Right lobe of liver (tissue), 4 donors: ENCODE measurements around the gene ITM2B.

Experiments used
- POLR2A ChIP-seq: fragments of 450-650 bp; IDR thresholded peaks from one replicate; pipeline ENCODE4 v1.6.1; 2017; ENCODE audit warnings: antibody characterized with exemption, mild to moderate bottlenecking
- TF ChIP-seq, protein P1 (sequence below), 4 donors: fragments of 200-600 bp in 3 of 4; fragments of 450-650 bp in 1 of 4; IDR thresholded peaks; one replicate each; pipeline versions ENCODE4 v1.5.1 to v1.8.0; 2016 to 2022; ENCODE audit warnings: antibody characterized with exemption in 4 of 4, mild to moderate bottlenecking in 2 of 4
- donor health status: DM: no; HTN: no; CAD: no.
- donor health status: DM: no; HTN: no; CAD: no.
- donor health status: DM: no; HTN: yes; CAD: no.

DNA sequence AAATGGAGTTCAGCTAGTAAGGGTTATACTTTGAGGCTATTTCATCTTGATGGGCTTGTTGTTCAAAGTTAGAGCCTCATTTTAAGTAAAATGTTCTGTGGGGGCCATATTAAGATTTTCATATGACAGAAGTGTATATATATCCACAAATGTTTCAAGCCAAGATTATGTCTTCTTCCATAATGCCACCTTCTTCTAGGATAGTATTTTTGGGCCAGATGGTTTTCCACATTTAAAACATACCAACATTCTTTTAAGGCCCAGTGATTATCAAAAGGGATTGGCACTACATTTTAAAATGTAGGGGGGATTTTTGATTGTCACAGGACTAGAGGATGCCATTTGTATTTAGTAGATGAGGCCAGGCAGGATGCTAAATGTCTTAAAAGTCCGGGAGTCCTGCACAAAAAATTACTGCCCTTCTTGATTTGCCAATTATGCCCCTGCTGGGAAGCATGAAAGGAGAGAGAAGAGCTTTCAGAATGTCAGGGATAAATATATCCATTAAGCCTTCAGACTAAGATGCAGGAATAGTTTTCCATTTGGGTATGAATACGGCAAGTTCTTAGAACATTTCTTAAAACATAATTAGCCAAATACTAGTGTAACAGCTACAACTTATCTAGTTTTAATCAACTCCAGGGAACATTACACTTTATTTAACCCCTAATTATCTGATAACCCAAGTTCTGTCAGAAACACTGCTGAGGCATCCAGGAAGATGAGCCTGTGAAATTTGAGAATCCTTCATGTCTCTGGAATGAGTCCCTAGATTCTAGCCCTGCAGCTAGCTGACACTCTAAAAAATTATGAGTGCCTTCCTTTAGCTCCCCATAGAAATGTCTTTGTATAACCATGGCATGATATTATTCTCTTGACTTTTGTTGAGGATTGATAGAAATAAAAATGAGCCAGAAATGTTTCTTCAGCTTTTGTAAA, 34.0 kb downstream of the ITM2B start:
- TF ChIP-seq, protein P1, sequence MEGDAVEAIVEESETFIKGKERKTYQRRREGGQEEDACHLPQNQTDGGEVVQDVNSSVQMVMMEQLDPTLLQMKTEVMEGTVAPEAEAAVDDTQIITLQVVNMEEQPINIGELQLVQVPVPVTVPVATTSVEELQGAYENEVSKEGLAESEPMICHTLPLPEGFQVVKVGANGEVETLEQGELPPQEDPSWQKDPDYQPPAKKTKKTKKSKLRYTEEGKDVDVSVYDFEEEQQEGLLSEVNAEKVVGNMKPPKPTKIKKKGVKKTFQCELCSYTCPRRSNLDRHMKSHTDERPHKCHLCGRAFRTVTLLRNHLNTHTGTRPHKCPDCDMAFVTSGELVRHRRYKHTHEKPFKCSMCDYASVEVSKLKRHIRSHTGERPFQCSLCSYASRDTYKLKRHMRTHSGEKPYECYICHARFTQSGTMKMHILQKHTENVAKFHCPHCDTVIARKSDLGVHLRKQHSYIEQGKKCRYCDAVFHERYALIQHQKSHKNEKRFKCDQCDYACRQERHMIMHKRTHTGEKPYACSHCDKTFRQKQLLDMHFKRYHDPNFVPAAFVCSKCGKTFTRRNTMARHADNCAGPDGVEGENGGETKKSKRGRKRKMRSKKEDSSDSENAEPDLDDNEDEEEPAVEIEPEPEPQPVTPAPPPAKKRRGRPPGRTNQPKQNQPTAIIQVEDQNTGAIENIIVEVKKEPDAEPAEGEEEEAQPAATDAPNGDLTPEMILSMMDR (IDR thresholded peaks at IDR 0.05): no peak
- no peak for TF ChIP-seq POLR2A
